OCI-LY3 (cell line): ENCODE measurements around the gene ARHGEF11.

Source experiments
- CTCF ChIP-seq: fragments of 200-600, 300-600 bp; sonication (generic); IDR thresholded peaks from 2 replicates; pipeline ENCODE4 v1.5.1; 2014; ENCODE audit warnings: antibody characterized with exemption, low read length, low read depth
- EZH2phosphoT487 ChIP-seq: fragments of 200-600 bp; shearing (Covaris generic); IDR thresholded peaks from 2 replicates; pipeline ENCODE4 v1.6.1; 2018; ENCODE audit warnings: antibody characterized with exemption, mixed run types, low read depth

GRCh38 chr1:156992215-156992614 is 53.3 kb downstream of the ARHGEF11 start:
- TF ChIP-seq CTCF (no peak), EZH2phosphoT487 (no peak)
